ENCODE measurements around the gene CNN1. TPM values are rescaled to one million over a fixed set of nuclear protein-coding genes. Genes with fewer than 3 reads are reported as not detected.

CNN1 gene
- total and polyA plus RNA-seq, 2 of the 8 experiments (the other 6 are each of a cell fraction or from before 2014, with no cell fraction given) = 29.8 to 50.8 TPM

DNA sequence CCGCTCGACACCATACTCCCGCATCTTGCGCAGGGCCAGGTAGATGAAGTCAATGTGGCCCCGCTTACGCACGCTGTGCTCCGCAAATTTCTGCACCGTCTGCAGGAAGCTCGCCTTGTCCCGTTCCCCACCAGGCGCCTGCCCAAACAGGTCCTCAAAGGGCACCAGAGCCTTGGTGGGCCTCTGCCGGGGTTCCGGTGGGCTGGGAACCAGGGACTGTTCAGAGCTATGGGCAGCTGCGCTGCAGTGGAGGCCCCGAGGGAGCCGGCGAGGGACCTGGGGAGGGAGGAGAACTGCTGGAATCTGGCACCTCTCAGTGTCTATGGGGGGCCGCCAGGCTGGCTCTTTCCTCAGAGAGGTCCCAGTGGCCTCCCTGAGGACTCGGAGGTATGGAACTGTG, 24.7 kb upstream of the CNN1 start (continued):
- TF ChIP-seq ASH2L (IDR thresholded peaks at IDR 0.05; ENCODE audit: low read length) (no peak), SP2 (IDR thresholded peaks at IDR 0.05; ENCODE audit: low read length) (no peak), YY1 (IDR thresholded peaks at IDR 0.05; ENCODE audit: low read depth, low read length) (no peak)
